B cell (primary cell): ENCODE results near the gene HTR1B.

ENCODE experiments used
- EZH2 ChIP-seq: IDR thresholded peaks from 2 replicates; pipeline ENCODE4 v1.6.1; 2012; ENCODE audit warnings: borderline replicate concordance, low read depth, mild to moderate bottlenecking, moderate library complexity, low read length; ENCODE audit not compliant: insufficient read depth, poor library complexity, severe bottlenecking
- TF ChIP-seq, protein P1 (sequence below): fragments of 200-600 bp; IDR thresholded peaks from one replicate; pipeline ENCODE4 v1.8.0; 2022; ENCODE audit warnings: antibody characterized with exemption, mild to moderate bottlenecking

DNA sequence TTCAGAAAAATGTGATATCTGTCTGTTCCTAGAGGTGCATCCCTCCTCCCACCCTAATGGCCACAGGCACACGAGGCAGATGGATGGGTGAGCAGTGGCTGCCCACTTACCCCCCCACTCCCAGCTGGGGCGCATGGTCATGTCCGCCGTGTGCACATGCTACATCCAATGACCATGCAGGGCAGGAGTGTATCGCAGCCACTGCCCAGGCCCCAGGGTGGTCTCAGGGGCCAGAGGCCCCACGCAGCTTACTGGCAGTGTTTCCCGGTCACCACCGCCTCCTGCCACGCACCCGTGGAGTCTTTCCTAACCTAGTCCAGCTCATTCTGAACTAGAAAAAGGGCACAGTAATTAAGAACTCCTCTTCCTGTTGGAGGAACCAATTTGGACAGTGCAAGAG lies 11.7 kb upstream of the HTR1B start:
- TF ChIP-seq, protein P1, sequence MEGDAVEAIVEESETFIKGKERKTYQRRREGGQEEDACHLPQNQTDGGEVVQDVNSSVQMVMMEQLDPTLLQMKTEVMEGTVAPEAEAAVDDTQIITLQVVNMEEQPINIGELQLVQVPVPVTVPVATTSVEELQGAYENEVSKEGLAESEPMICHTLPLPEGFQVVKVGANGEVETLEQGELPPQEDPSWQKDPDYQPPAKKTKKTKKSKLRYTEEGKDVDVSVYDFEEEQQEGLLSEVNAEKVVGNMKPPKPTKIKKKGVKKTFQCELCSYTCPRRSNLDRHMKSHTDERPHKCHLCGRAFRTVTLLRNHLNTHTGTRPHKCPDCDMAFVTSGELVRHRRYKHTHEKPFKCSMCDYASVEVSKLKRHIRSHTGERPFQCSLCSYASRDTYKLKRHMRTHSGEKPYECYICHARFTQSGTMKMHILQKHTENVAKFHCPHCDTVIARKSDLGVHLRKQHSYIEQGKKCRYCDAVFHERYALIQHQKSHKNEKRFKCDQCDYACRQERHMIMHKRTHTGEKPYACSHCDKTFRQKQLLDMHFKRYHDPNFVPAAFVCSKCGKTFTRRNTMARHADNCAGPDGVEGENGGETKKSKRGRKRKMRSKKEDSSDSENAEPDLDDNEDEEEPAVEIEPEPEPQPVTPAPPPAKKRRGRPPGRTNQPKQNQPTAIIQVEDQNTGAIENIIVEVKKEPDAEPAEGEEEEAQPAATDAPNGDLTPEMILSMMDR: no peak
- TF ChIP-seq EZH2: no peak
